ENCODE data around the gene OR1S1.
"Not testable (repeated sequence)": the region's sequence is repeated elsewhere in the genome, so short reads cannot be mapped to it uniquely, and the experiment has no call there.

OR1S1 gene

DNA sequence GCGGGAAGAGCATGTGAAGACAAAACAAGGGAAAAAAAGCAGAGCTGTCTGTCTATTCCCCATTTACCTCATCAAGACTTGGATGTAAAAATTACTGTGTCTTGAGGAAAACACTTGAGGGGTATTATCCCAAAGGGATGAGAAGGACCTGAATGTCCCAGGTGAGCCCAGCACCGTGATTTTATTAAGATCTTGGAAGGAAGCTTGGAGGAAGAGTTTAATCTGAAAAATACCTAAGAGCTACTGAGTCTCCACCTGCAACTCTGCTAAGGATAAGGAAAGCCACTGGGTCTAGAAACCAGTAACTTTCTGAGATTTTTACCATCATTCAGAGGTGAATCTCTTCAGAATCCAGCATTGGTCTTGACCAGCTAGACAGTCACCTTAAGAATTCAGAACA lies at the start of gene OR1S1:
Gene OR1S1 (plus strand): TSS at position 301 of the 400 bp plus-strand sequence.
- not testable (repeated sequence) for DNase-seq

DNA sequence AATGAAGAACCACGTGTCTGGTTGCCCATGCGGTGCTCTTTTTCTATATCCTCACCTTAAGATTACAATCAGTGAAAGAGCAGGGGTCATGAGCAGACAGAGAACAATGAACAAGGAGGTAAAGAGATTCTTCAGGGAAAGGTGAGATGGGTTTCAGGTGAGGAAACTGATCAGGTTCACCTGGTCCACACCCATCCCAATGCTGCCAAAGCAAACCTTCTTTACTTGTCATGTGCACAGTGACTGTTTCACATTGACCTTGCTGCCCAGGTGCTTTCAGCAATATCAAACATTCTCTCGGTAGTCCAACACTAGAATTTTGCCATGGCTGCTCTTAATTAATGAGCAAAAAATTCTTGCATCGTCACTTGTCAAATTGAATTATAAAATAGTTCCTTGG lies 48.1 kb upstream of the OR1S1 start:
- DNase-seq: no peak

DNA sequence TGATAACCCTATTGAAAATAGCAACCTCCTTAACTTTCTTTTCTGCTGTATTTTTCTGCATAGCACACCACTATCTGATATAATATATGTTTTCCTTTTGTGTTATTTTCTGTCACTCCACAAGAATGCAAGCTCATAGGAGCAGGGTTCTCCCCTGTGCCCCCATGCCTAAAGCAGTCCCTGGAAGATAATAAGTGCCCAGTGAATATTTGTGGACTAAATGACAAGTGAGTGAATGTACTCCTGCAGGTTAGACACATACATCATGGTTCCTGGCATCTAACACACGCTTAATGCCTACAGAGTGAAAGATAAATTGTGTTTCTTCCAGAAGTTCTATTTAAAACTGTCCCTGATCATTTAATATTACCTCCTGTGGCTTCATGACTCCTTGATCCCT lies 47.5 kb upstream of the OR1S1 start:
- DNase-seq: no peak

DNA sequence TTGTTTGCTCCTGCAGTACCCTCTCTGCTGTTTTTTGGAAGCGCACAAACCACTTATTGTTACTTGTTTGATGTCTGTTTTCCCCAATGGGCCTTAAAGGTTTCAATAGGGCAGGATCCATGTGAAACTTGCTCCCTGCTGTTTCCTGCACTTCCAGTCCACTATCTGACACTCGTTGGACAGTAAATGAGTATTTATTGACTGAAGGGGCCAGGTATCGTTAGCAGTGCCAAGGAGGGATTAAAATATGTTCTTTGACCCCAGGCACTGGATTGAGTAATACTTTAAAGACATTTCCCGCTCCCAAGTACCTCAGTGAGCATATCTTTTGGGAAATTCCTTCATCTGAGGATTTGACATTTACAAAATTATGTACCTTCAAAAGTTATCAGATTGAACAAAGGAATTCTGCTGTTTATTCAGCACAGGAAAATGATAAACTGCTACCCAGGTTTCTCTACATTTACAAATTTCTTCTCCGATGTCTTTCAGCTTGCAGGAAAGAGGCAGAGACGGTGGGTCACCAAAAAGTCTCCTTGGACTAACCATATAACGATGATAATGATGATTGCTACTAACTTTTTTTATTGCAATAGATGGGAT lies 46.9 kb upstream of the OR1S1 start:
- no peak for DNase-seq

DNA sequence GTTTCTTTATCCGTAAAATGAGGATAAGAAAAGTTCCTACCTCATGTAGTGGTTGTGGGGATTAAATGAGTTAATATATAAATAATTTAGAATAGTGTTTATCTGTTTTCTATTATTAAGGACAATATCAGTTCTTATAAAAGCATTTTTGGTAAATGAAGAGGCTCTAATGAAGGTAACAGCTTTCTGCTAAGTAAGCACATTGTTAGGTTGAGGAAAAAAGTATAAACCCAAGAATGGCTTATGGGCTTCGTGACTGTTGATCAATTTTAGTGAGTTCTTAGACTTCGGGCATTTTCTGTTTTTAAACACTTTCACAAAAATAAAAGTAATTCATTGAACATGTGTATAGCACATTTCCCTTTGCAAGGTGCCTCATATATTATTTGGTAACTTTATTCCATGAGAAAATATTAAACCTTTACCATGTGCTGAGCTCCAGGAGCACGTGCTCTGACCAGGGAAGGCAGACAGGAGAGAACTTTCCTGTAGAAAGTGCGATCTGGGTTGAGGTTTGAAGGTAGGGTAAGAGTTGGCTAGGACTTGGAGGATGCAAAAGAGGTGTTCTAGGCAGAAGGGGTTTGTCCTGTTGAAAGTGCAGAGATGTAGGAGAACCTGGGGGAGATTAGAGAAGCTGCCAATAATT lies 35.0 kb upstream of the OR1S1 start:
- no peak for DNase-seq

DNA sequence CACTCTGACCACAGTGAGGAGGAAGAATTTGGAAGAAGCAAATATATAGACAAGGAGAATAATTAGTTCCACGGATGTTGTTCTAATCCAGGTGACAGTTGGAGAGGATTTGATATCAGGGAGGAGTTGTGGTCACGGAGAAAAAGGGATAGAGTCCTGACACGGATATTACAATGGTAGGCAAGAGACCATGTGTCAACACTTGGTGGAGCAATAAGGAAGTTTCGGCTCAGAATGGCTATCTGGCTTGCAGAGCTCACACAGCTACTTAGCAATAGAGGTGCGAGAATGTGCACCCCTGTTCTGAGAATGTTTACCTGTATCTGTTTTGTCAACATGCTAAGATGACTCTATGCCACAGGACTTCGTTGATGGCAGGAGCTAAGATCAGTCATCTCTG lies 34.1 kb upstream of the OR1S1 start:
- DNase-seq: no peak

DNA sequence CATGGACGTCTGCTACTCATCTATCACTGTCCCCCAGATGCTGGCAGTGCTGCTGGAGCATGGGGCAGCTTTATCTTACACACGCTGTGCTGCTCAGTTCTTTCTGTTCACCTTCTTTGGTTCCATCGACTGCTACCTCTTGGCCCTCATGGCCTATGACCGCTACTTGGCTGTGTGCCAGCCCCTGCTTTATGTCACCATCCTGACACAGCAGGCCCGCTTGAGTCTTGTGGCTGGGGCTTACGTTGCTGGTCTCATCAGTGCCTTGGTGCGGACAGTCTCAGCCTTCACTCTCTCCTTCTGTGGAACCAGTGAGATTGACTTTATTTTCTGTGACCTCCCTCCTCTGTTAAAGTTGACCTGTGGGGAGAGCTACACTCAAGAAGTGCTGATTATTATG lies 32.9 kb upstream of the OR1S1 start:
- no peak for DNase-seq

DNA sequence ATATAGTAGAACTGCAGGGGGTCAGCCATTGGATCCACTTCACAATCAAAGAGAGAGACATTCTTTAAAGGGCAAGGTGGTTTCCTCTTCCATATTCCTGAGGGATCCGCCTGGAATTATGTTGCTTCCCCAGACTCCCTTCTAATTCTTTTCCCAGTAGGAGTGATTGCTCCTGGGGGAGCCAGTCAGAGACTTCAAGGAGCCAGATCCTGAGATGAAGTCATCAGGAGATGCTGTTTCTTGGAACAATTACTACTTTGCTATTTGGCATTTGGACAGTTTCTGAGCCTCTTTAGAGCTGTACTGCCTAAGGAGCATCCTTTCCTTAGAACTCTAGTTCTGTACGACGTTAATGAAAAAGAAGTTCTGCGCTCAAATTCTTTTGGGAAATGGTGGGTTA lies 25.6 kb upstream of the OR1S1 start:
- no peak for DNase-seq

DNA sequence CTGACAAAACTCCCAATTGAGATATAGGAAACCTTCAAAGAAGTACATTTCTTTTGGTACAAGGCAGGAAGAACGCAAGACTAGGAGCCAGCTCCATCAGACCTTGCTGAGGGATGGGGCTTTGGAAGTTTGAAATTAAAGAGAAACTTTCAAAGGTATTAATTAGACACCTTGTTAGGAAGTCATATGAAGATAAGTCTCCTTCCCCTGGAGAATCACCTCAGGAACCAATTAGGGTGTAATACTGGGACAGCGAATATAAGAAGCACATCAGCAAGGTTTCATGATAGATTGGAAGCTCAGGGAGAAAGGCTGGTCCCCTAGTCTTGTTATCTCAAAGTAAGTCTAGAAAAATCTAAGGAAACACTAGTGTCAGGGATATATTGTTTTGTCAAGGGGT lies 23.8 kb upstream of the OR1S1 start, which contains the start of gene OR9Q2:
Gene OR9Q2 (plus strand): TSS at position 301 of the 400 bp plus-strand sequence. CDS start 1,421 bp downstream, outside the sequence.
- no peak for DNase-seq

DNA sequence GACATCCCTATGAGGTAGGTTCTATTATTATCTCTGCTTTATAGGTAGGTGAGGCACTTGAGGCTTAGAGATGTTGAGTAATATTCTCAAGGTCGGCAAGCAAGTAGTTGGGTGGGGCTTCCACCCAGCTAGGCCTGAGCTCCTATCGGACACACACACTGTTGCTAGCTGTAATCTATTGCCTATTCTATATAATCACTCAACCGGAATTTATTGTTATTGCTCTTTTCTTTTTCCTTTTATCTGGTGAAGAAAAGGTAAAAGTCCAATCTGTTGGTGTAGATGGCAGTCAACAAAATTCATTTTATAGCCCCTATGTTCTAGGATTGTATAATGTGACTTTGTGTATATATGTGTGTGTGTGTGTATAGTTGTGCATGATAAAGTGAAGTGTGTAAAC lies 20.3 kb upstream of the OR1S1 start:
- DNase-seq: no peak

DNA sequence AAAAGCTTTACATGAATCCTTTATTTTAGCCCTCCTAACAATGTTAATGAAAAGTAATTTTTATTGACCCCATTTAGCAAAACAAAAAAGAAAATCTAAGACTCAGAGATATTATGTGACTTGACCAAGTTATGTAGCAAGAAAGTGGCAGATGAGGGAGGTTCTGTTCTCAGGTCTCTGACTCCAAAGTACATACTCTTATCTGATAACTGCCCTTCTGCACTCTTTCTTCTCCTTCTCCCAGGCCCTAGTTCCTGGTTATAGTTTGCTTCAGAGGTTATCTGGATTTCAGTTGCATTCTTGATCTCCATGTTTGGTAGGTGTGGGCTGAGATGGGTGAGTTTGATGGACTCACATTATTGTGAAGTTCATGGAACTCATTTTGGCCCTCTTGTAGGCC lies 19.1 kb upstream of the OR1S1 start:
- no peak for DNase-seq

DNA sequence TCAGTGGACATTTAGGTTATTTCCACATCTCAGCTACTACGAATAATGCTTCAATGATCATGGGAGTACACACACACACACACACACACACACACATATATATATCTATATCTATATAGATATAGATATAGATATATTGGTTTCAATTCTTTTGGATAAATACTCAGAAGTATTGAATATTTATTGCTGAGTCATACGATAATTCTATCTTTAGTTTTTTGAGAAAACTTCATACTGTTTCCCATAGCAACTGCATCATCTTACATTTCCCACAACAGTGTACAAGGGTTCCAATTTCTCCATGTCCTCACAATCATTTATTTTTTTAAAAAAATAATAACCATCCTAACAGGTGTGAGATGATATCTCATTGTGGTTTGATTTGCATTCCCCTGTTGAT lies 16.6 kb upstream of the OR1S1 start:
- DNase-seq: no peak

DNA sequence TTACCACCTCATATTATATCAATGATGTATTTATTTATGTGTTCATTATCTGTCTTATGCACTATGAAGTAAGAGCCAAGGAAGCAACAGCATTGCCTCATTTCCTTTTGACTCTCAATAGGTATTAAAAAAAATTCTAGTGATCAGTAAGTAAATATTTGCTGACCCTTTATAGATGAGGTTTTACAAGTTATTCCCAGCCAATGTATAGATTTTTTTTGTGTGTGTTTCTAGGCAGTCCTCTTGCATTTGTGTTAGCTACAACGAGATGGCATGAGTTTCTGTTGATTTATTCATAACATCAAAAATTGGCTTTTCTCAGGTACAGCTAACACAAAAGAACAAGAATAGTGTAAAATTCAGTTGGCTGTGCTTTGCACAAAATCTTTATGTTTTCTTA lies 13.2 kb upstream of the OR1S1 start:
- no peak for DNase-seq

DNA sequence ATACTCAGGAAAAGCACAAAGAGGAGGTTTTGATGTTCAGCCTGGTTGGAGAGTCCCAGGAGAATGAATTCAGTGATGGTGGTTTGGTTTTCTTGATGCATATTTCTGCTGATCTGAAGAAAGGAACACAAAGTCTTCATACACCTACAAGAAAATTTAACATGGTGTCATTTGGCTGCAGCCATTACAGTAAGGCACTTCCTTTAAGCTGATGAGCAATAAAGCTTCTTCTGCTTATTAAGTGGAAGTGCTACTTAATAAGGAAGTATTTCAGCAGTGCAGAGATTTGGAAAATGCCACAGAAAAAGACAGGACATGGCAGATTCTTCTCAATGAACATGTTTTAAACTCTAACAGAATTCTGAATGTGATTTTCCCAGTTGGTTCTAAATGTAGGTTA lies 8.5 kb upstream of the OR1S1 start, which contains the start of gene OR1S2:
Gene OR1S2 (minus strand): TSS at position 101 of the 400 bp plus-strand sequence. CDS start 0 bp downstream, at position 101.
- DNase-seq: no peak

DNA sequence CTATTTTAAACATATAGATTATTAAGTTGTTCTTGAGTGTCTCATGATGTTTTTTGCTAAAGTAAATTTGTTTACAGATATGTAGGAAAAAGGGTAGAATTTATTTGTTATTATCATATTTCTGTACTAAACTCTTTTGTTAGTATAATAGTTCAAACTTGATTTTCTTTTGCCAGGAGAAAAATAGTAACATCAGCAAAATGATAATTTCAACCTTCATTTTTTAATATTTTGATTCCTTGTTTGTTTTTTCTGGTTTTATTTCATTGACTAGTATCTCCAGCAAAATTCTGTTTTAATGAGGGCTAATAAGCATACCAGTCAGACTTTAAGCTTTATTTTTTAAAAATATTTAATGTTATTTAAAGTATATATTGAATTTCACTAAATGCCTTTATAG lies 4.0 kb downstream of the OR1S1 start:
- DNase-seq: no peak

DNA sequence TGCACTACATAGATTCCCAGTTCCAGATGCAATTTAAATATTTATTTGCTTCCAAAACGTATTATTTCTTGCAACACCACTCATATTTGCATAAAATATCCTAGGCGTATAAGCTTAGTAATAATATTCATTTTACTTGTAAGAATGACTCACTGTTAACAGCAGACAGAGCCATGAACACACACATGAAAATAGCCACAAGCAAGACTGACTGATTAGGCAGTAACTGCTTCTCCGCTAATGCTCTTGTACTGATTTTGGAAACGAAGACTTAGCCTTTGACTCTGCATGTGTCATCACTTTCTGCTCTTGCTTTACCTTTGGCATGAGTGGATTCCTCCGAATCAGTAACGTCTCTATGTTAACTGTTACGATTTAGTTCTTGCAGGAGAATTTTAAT lies 10.2 kb downstream of the OR1S1 start:
- DNase-seq: peak; percentile 65 to 87

DNA sequence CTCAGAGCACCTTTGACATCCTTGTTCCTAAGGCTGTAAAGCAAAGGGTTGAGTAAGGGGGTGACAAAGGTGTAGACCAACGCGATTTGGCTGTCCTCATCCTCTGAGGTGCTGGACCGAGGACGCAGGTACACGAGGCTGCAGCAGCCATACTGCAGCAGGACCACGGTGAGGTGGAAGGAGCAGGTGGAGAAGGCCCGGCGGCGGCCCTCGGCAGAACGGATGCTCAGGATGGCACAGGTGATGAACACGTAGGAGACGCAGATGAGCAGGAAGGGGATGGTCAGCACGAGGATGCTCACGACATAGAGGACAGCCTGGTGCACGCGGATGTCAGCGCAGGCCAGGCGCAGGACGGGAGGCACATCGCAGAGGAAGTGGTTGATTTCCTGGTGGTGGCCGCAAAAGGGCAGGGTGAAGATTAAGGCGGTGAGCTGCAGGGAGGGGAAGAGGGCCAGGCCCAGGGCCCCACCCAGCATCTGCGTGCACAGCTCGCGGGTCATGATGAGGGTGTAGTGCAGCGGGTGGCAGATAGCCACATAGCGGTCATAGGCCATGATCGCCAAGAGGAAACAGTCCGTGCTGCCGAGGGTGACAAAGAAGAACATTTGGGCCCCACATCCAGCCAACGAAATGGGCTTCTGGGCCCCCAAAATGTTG lies 15.6 kb downstream of the OR1S1 start:
- no peak for DNase-seq

DNA sequence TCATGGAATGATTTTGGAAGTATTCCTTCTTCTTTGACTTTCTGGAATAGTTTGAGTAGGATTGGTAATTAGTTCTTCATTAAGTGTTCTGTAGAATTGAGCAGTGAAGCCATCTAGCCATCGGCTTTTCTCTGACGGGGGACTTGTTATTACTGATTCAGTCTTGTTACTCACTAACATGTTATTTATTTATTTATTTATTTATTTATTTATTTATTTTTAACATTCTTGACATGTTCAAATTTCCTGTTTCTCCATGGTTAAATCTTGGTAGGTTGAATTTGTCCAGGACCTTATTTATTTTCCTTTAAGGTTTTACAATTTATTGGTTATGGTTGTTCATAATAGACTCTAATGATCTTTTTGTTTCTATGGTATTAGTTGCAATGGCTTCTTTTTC lies 31.4 kb downstream of the OR1S1 start:
- no peak for DNase-seq

DNA sequence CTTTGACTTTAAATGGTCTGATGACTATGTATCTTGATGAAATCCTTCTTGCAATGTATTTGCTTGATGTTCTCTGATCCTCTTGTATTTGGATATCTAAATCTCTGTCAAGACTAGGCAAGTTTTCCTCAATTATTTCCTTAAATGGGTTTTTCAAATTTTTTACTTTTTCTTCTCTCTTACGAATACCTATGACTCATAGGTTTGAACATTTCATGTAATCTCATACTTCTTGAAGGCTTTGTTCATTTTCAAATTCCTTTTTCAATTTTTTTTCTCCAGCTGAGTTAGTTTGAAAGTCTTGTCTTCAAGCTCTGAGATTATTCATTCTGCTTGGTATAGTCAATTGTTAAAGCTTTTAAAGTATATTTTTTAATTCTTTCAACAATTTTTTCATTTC lies 42.4 kb downstream of the OR1S1 start:
- no peak for DNase-seq

DNA sequence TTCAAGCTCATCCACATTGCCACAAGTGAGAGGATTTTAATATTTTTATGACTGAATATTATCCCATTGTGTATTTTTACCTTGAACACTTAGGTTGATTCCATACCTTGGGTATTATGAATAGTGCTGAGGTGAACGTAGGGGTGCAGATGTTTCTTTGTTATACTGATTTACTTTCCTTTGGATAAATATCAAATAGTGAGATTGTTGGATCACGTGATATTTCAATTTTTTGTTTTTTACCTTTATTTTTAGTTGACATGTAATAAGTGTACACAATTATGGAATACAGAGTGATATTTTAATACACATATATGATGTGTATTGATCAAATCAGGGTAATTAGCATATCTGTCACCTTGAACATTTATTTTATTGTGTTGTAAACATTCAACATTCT lies 47.5 kb downstream of the OR1S1 start:
- no peak for DNase-seq
